Fibroblast of the aortic adventitia (primary cell): Measurements from ENCODE around the gene ARHGAP5. TPM values are rescaled to one million over a fixed set of nuclear protein-coding genes. Genes with fewer than 3 reads are reported as not detected.

Experiments
- DNase-seq: peaks from one replicate; pipeline ENCODE4 v3.0.0-alpha.2; 2010; ENCODE audit warnings: low read depth
- H3K4me3 ChIP-seq: 2 replicates; pipeline ENCODE4 v1.5.1; 2011; ENCODE audit warnings: low read depth, mild to moderate bottlenecking, control low read depth, low read length, moderate library complexity
- CTCF ChIP-seq: IDR thresholded peaks from 2 replicates; pipeline ENCODE4 v1.5.1; 2011; ENCODE audit warnings: mild to moderate bottlenecking, low read length, control low read depth, inconsistent platforms; ENCODE audit not compliant: insufficient read depth
- small RNA-seq: library from RNA; depleted of rRNA; stranded (forward); fragments of <200 nt; gene quantifications from one replicate; pipeline ENCODE3, GENCODE V24; 2012
- total RNA-seq: library from RNA; depleted of rRNA; stranded (reverse); fragments of >200 nt; gene quantifications from 2 replicates; pipeline ENCODE4 v1.2.3, GENCODE V29; 2012; ENCODE audit warnings: low replicate concordance

Gene ARHGAP5
- total RNA-seq, 1 donor = 85.4 TPM

DNA sequence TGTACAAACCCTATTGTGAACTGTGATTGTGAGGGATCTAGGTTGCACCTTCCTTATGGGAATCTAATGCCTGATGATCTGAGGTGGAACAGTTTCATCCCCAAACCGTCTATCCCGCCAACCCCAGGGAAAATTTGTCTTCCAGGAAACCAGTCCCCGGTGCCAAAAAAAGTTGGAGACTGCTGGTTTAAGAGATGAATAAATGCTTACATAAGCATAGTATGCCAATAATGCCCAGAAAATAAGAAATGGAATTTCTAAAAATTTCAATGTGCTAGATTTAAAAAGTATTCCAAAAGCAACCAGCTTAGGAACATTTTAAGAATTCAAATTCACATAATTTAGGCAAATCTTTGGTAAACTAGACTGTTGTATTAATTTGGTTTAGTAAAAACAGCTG, 131.4 kb downstream of the ARHGAP5 start:
- no peak for DNase-seq
- no peak for TF ChIP-seq CTCF
- H3K4me3 ChIP-seq = no peak overlapping the region

Small RNA genes within 50 kb of the gene (small RNA-seq; reads per million reads assigned to genes)
- gene RNU6-7 (0.38 reads per million), gene RNU6-8 (2.8 reads per million, percentile 79 among the genes with 10 or more reads in this experiment)

Other genes with a start within 250 kb of the ARHGAP5 start
- gene RNU6-7, start 124.7 kb downstream of the ARHGAP5 start, total RNA-seq = not detected in 2 replicates
- gene RNU6-8, start 126.0 kb downstream of the ARHGAP5 start, total RNA-seq = not detected in 2 replicates